GM12891 (cell line): ENCODE measurements around the gene ENTPD7.

Source experiments
- POLR2A ChIP-seq: IDR thresholded peaks from 2 replicates; pipeline ENCODE4 v1.6.1; 2011; ENCODE audit warnings: low read depth, low read length, control low read depth
- POLR2AphosphoS5 ChIP-seq: IDR thresholded peaks from 2 replicates; pipeline ENCODE4 v1.6.1; 2011; ENCODE audit warnings: low read depth, low read length, control low read depth
- POU2F2 ChIP-seq: IDR thresholded peaks from 2 replicates; pipeline ENCODE4 v1.6.1; 2011; ENCODE audit warnings: low read depth, mild to moderate bottlenecking, control low read depth, low read length, moderate library complexity
- TAF1 ChIP-seq: IDR thresholded peaks from 2 replicates; pipeline ENCODE4 v1.6.1; 2011; ENCODE audit warnings: low read depth, low read length, control low read depth

DNA sequence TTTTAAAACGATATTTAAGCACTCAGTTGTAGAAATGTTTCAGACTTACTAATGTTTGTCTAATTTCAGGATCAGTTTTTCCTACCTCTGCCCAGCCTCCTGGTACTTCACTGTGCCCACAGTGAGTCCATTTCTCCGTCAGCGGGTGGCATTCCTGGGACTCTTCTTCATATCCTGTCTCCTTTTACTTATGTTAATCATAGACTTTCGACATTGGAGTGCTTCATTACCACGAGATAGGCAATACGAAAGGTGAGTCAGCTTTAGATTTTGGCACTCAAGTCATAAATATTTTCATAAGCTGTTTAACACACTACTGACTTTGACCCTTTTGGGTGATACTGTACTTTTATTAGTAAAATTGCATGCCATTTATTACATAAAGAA is 2.1 kb downstream of the ENTPD7 start:
- TF ChIP-seq POLR2A = no peak
- no peak for TF ChIP-seq POLR2AphosphoS5
- TF ChIP-seq POU2F2 = no peak
- no peak for TF ChIP-seq TAF1
